HuH-7.5 (cell line): ENCODE measurements around the gene UAP1.

Experiments
- DNase-seq: peaks from one replicate; pipeline ENCODE4 v3.0.0; 2011; ENCODE audit warnings: low spot score

Gene UAP1

DNA sequence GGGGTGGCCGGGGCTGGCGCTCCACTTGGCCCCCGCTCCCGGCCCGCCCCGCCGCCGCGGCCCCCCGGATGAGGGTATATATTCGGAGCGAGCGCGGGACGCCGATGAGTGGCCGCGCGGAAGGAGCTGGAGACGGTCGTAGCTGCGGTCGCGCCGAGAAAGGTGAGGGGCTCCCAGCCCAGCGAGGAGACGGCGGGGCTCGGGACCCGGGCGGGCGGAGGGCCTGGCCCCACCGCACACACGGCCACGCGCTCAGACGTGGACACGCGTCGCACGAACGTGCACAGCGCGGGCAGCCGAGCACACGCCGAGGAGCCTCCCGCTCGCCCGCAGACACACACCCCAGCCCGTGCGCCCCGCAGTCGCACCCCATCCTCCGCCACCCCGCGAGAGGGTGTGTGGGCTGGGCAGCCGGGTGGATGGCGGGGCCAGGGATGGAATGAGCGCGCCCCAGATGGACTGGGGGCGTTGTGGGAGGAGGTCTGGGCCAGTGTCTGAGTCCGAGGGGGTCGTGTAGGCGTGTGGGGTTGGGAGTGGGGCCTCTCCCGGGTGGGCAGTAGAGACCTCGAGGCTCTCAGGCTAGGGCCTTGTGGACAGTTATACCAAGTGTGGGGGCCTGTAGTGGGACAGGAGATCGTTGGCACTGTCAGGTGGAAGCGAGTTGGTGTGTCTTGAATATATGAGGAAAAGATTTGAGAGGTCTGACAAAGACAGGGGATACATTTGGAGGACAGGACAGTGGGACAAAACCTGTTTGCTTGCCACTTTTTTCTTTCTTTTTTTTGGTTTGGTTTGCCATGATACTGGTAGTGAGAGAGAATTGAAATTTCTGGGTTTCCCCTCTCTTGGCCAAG, at the start of gene UAP1:
TSS of gene UAP1 (plus strand) at position 107 of the 854 bp plus-strand sequence. CDS start 4,347 bp downstream, outside the sequence.
- no peak for DNase-seq

DNA sequence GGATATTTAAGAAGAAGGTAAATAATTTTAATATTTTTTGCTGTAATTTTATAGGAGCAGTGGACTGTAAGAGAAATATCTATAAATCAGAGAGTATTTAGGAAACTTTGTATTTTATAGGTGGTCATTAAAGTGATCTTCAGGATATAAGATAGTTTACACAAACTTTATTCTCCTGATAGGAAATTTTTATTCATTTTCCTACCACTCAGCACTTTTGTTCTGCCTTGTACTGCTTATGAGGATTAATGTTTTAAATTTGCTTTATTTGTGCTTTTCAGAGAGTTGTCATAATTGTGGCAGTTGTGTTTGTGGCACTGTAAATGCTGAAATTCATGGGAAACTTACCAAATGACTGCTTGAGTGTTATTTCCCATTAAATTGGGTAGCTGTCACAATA, 34.2 kb upstream of the UAP1 start:
- no peak for DNase-seq

DNA sequence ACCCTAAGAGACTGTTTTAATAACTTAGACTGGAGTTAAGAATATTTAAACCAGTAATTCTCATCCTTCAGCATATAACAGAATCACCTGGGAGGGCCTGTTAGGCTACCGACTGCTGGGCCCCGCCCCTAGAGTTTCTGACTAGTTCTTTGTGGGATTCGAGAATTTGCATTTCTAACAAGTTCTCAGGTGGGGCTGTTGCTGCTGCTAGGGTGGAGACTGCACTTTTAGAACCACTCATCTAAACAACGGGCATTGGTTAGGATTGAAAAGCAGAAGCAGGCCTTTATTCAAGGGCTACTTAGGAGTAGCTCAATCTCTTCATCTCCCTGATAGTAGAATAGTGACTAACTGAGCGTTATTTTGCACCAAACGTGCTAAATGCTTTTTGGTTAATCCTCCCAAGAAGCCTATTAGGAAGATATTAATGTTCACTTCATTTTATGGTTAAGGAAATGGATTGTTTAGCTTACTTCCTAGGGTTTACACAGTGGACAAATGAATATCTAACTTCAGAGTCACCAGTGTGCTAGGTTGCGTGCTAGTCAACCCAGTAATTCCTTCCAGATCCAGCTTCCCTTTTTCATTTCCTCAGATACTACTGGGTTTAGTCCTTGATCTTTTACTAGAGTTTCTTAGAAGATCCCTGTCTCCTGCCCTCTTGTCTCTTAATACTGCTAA, 31.1 kb upstream of the UAP1 start:
- DNase-seq, result no peak

- no peak for DNase-seq
Measured at GRCh38 chr1:162530988-162531319, 30.6 kb upstream of the UAP1 start.

- DNase-seq, result no peak
Measured at GRCh38 chr1:162535501-162535900, 26.0 kb upstream of the UAP1 start.

DNA sequence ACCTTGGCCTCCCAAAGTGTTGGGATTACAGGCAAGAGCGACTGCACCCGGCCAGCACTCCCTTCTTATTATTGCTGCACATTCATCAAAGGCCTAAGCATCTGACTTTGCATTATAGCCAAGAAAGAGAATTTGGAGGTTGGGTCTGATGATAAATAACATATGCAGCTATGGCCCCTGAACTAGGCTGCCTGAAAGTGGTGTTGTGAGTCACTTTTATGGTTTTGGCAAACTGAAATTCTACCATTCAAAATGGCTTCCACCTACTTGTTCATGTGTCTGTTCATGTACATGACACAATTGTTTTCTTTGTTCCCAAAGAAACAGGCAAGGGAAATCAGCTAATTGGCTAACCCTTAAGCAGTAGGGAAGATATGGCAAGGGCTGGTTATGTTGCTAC, 25.0 kb upstream of the UAP1 start:
- DNase-seq, result no peak

DNA sequence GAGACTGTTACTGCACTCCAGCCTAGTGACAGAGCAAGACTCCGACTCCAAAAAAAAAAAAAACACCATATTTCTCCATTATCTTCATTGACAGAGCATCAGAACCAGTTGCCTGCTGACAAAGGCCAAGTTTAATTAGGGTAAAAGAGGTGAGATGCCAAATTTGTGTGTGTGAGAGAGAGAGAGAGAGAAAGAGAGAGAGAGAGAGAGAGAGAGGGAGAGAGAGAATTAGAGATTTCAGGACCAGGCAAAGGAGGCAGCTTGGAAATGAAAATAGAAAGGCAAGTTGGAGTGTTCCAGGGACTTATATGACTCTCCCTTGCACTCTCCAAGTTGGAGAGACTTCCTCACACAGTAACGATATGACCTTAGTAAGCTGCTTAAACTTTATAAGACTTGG, 24.3 kb upstream of the UAP1 start:
- no peak for DNase-seq

DNA sequence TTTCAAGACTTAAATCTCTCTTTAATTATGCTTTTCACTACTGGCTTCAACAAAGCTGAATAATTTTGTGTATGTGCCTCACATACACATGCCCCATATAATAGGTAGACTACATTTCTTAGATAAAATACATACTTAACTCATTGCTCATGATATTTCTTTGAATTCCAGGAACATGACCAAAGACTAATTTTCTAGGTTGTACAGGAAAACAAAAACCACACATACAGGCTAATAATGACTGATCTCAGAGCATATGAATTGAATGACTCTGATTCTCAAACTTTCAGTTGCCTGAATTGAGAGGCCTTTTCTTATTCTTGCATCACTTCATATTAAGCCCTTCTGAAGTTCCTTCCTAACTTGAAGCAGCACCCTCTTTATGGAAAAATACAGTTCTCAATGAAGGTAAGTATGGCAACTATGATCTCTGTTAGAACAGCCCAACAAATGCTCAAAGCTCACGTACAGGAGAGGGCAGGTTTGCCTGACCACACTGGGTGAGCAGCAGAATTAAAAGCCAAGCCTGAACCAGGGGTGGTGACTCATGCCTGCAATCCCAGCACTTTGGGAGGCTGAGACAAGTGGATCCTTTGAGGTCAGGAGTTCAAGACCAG, 22.6 kb upstream of the UAP1 start:
- DNase-seq, result no peak

GRCh38 chr1:162541619-162542141, 19.8 kb upstream of the UAP1 start:
- DNase-seq, result no peak

DNA sequence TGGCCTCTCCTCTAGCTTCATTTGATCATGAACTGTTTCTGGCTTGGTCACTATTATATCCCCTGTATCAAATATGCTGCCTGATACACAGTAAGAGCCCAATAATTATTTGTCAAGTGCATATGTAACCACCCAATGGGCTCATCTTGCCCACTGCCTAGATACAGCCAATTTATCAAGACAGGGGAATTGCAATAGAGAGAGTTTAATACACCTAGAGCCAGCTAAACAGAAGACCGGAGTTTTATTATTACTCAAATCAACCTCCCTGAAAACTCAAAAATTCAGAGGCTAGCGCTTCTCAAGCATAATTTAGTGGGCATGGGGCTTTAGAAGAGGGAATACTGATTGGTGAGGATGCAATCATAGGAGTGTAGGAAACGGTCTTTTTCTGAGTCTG, 18.3 kb upstream of the UAP1 start:
- DNase-seq, result no peak

DNA sequence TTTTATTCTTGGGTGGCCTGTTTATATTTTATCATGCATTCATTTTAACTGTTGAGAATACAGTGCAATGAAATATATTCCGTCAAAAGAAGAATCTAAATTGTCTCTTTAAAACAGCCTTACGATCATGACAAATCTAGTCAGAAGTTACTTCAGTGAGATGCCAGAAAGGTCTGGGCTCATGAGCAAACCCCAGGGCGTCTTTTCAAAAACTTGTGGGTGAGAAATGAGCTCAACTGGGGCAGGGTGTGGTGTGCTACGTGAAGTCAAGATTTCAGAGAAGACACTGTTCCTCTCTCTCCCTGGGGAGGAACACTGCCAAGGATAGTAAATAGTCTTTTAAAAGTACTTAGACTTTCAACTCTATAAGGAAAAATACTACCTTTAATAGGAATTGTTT, 13.4 kb upstream of the UAP1 start:
- no peak for DNase-seq

- DNase-seq, result no peak
Measured at GRCh38 chr1:162549001-162549400, 12.5 kb upstream of the UAP1 start.

DNA sequence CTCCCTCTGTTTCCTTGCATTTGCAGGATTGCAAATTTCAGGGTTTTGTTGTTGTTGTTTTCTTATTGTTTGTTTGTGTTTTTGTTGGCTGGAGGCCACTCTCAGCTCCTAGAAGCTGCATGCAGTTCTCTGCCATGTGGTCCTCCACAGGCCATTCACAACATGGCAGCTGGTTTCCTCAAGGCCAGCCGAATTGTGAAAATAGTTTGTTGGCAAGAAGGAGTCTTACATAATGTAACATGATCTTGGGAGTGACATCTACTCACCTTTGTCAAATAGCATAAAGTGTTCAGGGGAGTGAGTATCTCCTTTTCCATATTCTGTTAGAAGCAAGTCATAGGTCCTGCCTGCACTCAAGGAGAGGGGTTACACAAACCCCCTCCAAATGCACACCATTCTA, 10.6 kb upstream of the UAP1 start:
- DNase-seq, result no peak

GRCh38 chr1:162551969-162552683, 9.4 kb upstream of the UAP1 start:
- no peak for DNase-seq

DNA sequence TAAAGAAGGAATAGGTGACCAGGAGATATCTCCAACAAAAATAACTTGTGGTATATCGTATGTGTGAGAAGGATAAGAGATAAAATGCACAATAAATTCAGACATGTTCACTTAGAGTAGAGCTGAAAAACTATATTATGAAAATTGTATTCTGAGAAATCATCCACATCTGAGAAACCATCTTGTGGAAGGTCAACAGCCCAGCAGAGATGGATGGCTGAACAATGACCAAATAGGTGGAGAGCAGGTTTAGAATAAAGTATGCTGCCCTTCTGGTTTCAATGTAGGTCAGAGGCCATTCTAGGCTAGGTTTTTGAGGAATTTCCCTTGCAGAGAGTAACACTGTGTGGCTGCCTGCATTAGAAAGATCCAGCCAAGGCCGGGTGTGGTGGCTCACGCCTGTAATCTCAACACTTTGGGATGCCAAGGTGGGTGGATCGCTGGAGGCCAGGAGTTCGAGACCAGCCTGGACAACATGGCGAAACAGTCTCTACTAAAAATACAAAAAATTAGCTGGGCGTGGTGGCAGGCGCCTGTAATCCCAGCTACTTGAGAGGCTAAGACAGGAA, 8.8 kb upstream of the UAP1 start:
- DNase-seq, result no peak

GRCh38 chr1:162554258-162554657, 7.3 kb upstream of the UAP1 start:
- no peak for DNase-seq

DNA sequence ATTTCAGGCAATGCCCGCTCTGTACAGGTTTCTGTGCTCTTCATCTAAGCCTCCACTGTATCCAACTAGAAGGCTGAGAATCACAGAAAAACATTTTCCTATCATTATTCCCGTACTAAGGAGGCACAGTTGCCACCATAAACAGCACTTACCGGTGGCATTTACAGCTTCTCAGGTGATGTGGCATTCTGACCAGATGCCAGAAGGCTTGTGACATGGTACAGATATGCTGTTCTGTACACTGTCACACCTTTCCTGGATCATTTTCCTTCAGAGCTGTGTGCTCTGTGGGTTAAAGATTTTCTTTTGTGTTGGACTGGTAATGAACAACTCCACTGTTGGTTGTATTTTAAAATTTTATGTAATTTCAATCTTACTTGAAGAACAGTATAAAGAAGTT, 4.0 kb upstream of the UAP1 start:
- no peak for DNase-seq

DNA sequence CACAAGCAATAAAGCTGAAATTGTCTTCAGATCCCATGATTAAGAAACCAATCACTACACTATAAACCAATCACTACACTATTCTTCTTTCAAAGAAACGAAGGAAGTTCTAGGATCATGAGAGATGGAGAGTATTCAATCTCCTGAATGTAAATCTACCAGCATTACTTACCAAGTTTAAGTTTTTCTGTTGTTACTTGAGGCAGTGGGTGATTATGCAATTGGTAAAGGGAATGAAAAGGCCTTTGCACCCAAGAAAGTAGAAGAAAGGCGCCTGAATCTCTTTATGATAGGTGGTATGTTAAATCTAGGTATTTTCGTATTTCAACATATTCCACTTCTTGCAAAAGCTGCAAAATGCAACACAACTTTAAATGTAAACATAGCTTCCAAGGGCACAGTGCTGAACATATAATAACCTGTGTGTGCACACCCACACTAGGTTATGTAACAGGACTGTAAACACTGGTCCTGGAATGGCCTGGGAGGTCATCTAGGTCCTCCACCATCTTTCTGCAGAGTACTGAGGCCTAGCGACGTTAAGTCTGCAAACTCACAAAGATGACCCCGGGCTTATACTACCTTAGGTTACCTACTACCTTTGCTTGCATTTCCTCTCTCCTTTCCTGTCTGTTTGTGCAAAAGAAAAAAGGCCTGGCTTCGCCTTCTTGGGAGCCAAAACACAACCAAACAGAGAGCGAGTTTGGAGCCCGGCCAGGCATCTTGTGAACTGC, 1.1 kb upstream of the UAP1 start:
- DNase-seq, result peak; percentile 46

- peak; percentile 65 for DNase-seq
Measured at GRCh38 chr1:162561037-162561615, 396 bp upstream of the UAP1 start.

DNA sequence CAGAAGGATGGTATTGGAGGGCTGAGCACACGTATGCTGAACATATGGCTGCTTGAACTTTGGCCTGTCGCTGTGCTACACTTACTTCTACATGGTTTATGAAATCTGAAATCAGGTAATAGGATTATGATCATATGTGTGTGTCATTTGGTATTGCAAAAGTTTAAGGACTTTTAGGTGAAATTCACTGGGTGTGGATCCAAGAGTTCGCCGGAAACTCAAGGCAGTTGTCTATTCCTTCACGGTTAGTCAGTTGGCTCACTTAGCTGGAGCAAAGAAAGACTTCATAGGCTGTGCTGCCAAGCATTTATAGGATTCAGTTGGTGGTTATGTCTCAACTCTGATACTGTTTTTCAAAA, 927 bp downstream of the UAP1 start:
- DNase-seq, result no peak

DNA sequence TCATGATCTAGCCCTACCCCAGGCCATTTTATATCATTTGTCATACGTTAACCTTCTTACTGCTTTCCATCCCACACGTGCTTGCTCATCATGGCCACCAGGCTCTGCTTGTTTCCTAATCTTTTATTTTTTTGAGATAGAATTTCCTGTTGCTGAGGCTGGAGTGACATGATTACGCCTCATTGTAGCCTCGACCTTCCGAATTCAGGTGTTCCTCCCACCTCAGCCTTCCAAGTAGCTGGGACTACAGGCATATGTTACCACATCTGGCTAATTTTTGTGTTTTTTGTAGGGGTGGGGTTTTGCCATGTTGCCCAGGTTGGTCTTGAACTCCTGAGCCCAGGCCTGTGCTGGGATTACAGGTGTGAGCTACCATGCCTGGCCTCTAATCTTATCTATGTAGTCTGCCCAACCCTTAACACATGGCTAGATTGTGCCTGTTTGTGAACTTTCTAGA, 3.3 kb downstream of the UAP1 start:
- no peak for DNase-seq
